MM.1S (cell line): Measurements from ENCODE around the gene SHTN1.

Experiments
- DNase-seq: peaks from one replicate; pipeline ENCODE4 v3.0.0-alpha.2; 2015
- H2AFZ ChIP-seq: fragments of 300-600 bp; sonication (generic); 2 replicates; pipeline ENCODE4 v1.6.0; 2016; ENCODE audit warnings: antibody characterized with exemption, low read length
- H3F3A ChIP-seq: fragments of 300-600 bp; sonication (generic); 2 replicates; pipeline ENCODE4 v1.6.1; 2016; ENCODE audit warnings: mild to moderate bottlenecking, antibody characterized with exemption, low read length, moderate library complexity, mixed read lengths; ENCODE audit not compliant: insufficient read depth
- H3K27ac ChIP-seq: fragments of 300-600 bp; sonication (generic); 2 replicates; pipeline ENCODE4 v1.5.1; 2016; ENCODE audit warnings: mild to moderate bottlenecking, low read length
- H3K27me3 ChIP-seq: fragments of 300-600 bp; sonication (generic); replicated peaks from 2 replicates; pipeline ENCODE4 v1.6.0; 2016; ENCODE audit warnings: low read length; ENCODE audit not compliant: insufficient read depth
- H3K36me3 ChIP-seq: fragments of 300-600 bp; sonication (generic); replicated peaks from 2 replicates; pipeline ENCODE4 v1.6.1; 2016; ENCODE audit warnings: mild to moderate bottlenecking, low read length, mixed read lengths; ENCODE audit not compliant: insufficient read depth
- H3K4me1 ChIP-seq: fragments of 300-600 bp; sonication (generic); 2 replicates; pipeline ENCODE4 v1.6.1; 2016; ENCODE audit warnings: low read length, mixed read lengths
- H3K4me2 ChIP-seq: fragments of 300-600 bp; sonication (generic); 2 replicates; pipeline ENCODE4 v1.6.0; 2016; ENCODE audit warnings: low read depth, low read length
- H3K4me3 ChIP-seq: fragments of 300-600 bp; sonication (generic); 2 replicates; pipeline ENCODE4 v1.5.1; 2016; ENCODE audit warnings: low read length, mixed read lengths
- H3K79me2 ChIP-seq: fragments of 300-600 bp; sonication (generic); 2 replicates; pipeline ENCODE4 v1.6.1; 2016; ENCODE audit warnings: mixed run types, low read length, mixed read lengths
- H3K9ac ChIP-seq: fragments of 300-600 bp; sonication (generic); 2 replicates; pipeline ENCODE4 v1.6.1; 2016; ENCODE audit warnings: low read length, mixed read lengths
- H3K9me2 ChIP-seq: fragments of 300-600 bp; sonication (generic); replicated peaks from 2 replicates; pipeline ENCODE4 v1.6.1; 2016; ENCODE audit warnings: mild to moderate bottlenecking, low read length, mixed read lengths; ENCODE audit not compliant: insufficient read depth
- H3K9me3 ChIP-seq: fragments of 300-600 bp; sonication (generic); replicated peaks from 2 replicates; pipeline ENCODE4 v1.6.1; 2016; ENCODE audit warnings: mild to moderate bottlenecking, low read length, mixed read lengths; ENCODE audit not compliant: insufficient read depth
- H4K20me1 ChIP-seq: fragments of 300-600 bp; sonication (generic); 2 replicates; pipeline ENCODE4 v1.6.1; 2016; ENCODE audit warnings: mild to moderate bottlenecking, low read length, moderate library complexity, mixed read lengths; ENCODE audit not compliant: insufficient read depth
- EZH2 ChIP-seq: fragments of 300-600 bp; sonication (generic); optimal IDR thresholded peaks from 2 replicates; pipeline ENCODE3; 2017; ENCODE audit warnings: low read depth, mild to moderate bottlenecking, antibody characterized with exemption, low read length, mixed read lengths
- EZH2phosphoT487 ChIP-seq: fragments of 300-600 bp; sonication (generic); IDR thresholded peaks from 2 replicates; pipeline ENCODE4 v1.6.1; 2018; ENCODE audit warnings: antibody characterized with exemption, low read length
- TF ChIP-seq, protein P1 (sequence below): fragments of 300-600 bp; sonication (generic); IDR thresholded peaks from 2 replicates; pipeline ENCODE4 v1.5.1; 2016; ENCODE audit warnings: antibody characterized with exemption, low read length, mixed read lengths

The SHTN1 gene

DNA sequence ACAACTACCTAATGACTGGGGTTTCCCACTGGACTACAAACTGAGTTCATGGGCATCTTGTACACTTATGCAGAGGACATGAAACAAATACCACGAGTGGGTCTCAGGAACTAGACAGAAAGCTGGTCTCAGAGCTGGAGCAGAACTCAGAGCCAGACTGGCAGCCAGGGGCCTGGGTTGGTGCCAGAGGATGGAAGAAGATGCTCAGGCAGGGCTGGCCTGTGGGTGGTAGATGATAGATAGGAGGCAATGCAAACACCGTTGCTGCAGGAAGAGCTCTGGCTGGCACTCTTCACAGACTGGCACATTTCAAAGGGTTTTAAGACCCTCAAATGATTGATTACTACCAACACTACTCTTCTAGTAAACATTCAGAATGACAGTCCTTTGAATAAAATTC, 126.9 kb downstream of the SHTN1 start:
- no peaks in the 10 kb centered on the region for H4K20me1 ChIP-seq
- H3K4me3 ChIP-seq = no peak overlapping the region
- H3K4me2 ChIP-seq = no peak overlapping the region
- H3K9me3 ChIP-seq = no peaks in the 10 kb centered on the region
- H3K9ac ChIP-seq = no peak overlapping the region
- H3F3A ChIP-seq = no peaks in the 10 kb centered on the region
- no peak for DNase-seq
- no peaks in the 10 kb centered on the region for H3K27me3 ChIP-seq
- no peak for TF ChIP-seq EZH2phosphoT487
- no peak for TF ChIP-seq EZH2
- TF ChIP-seq, protein P1, sequence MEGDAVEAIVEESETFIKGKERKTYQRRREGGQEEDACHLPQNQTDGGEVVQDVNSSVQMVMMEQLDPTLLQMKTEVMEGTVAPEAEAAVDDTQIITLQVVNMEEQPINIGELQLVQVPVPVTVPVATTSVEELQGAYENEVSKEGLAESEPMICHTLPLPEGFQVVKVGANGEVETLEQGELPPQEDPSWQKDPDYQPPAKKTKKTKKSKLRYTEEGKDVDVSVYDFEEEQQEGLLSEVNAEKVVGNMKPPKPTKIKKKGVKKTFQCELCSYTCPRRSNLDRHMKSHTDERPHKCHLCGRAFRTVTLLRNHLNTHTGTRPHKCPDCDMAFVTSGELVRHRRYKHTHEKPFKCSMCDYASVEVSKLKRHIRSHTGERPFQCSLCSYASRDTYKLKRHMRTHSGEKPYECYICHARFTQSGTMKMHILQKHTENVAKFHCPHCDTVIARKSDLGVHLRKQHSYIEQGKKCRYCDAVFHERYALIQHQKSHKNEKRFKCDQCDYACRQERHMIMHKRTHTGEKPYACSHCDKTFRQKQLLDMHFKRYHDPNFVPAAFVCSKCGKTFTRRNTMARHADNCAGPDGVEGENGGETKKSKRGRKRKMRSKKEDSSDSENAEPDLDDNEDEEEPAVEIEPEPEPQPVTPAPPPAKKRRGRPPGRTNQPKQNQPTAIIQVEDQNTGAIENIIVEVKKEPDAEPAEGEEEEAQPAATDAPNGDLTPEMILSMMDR = no peak
- no peak overlapping the region for H2AFZ ChIP-seq
- H3K36me3 ChIP-seq = no peaks in the 10 kb centered on the region
- no peak overlapping the region for H3K27ac ChIP-seq
- H3K4me1 ChIP-seq = no peaks in the 10 kb centered on the region; the same call in 1 of the 2 replicates
- H3K9me2 ChIP-seq = no peaks in the 10 kb centered on the region
- no peaks in the 10 kb centered on the region for H3K79me2 ChIP-seq

DNA sequence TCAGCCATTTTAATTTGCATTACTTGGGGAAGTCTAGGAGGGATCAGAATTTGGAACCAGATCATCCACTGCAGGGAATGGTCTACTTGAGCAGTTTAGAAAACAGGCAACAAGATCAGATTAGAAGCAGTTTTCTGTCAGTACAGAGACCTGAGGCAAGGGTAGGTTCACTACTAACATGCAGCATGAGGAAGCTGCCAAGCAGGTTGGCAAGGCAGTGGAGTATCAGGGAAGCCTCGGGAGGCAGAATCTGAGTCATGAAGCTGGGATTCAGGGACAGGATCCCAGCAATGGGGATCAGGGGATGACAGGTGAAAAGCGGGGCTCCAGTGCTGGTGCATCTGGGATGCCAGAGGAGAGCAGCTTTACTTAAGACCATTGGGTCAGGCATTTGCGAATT, 127.6 kb downstream of the SHTN1 start:
- no peaks in the 10 kb centered on the region for H3K27me3 ChIP-seq
- H3K4me1 ChIP-seq = no peaks in the 10 kb centered on the region; the same call in 1 of the 2 replicates
- DNase-seq = no peak
- H3K9me3 ChIP-seq = no peaks in the 10 kb centered on the region
- H3K9ac ChIP-seq = no peak overlapping the region
- H3K9me2 ChIP-seq = no peaks in the 10 kb centered on the region
- H3K4me2 ChIP-seq = no peak overlapping the region
- H3K27ac ChIP-seq = no peak overlapping the region
- no peaks in the 10 kb centered on the region for H3K79me2 ChIP-seq
- no peak for TF ChIP-seq EZH2
- TF ChIP-seq, protein P1 = no peak
- no peak for TF ChIP-seq EZH2phosphoT487
- no peaks in the 10 kb centered on the region for H3F3A ChIP-seq
- H3K36me3 ChIP-seq = no peaks in the 10 kb centered on the region
- no peak overlapping the region for H3K4me3 ChIP-seq
- H2AFZ ChIP-seq = no peak overlapping the region
- no peaks in the 10 kb centered on the region for H4K20me1 ChIP-seq

DNA sequence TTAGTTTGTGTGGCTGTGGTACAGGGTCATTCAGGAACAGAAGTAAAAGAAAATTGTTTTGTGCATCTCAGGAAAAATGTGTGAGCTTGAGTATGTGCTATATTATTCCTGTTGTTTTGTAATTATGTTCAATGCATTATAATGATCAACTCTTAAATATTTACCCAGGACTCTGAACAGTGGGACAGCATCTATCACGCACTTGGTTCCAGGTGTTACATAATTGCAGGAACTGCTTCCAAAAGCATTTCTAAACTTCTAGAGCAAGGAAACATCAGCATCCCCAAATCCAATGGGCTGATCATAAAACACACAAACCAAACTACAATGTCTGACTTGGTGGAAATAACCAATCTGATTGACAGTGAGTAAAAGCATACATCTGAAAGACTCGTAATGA, 129.1 kb downstream of the SHTN1 start:
- Histone ChIP-seq H3K9me3 (no peaks in the 10 kb centered on the region), H3F3A (no peaks in the 10 kb centered on the region), H3K4me2 (no peak overlapping the region), H3K4me1 (no peaks in the 10 kb centered on the region; the same call in 1 of the 2 replicates), H3K79me2 (no peaks in the 10 kb centered on the region), H3K9me2 (no peaks in the 10 kb centered on the region), H3K9ac (no peak overlapping the region), H4K20me1 (no peaks in the 10 kb centered on the region), H3K27ac (no peak overlapping the region), H3K27me3 (no peaks in the 10 kb centered on the region), H3K4me3 (no peak overlapping the region), H2AFZ (no peak overlapping the region), H3K36me3 (no peaks in the 10 kb centered on the region)
- no peak for DNase-seq
- no peak for TF ChIP-seq EZH2
- TF ChIP-seq, protein P1 = no peak
- no peak for TF ChIP-seq EZH2phosphoT487
